Measurements from ENCODE around the gene CASZ1. TPM values are rescaled to one million over a fixed set of nuclear protein-coding genes. Genes with fewer than 3 reads are reported as not detected.

The CASZ1 gene
- total RNA-seq, 4 donors from 2014 or later: 21.9 to 60.2 (median 29.6) TPM

DNA sequence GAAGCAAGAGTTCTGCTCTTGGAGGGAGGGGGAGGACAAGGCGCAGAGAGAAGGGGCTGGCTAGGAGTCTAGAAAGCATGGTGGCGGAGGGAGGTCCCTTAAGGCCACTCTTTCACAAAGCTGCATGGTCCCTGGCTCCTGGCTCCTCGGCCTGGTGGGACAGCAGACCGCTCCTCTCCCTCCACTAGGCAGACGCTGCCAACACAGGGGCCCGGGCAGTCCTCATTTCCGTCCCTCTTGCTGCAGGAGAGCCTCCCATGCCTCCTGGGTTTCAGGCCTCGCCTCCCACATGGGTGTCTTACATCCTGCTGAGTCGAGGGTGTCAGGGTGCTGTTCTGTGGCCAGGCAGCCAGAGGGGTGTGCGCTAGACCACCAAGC lies 108.0 kb downstream of the CASZ1 start:
- no peak for DNase-seq (ENCODE audit: extremely low spot score)
- intact Hi-C loops (cut with DNase I): no loop called here
- 82% methylated on average over 7 of the region's 10 CpGs for WGBS
- Histone ChIP-seq H3K4me1 (peaks cover 95 to 100% (median 99%) of the 10 kb centered on the region in 4 donors), H3K27ac (replicated peaks in 1 of 4) (peak overlapping the region; percentile 79 to 96 (median 90)), H3K36me3 (no peaks in the 10 kb centered on the region), H3K9me3 (no peaks in the 10 kb centered on the region), H3K27me3 (no peaks in the 10 kb centered on the region), H3K4me3 (no peak overlapping the region)
- TF ChIP-seq POLR2AphosphoS5 (IDR thresholded peaks at IDR 0.05) (no peak), POLR2A (IDR thresholded peaks at IDR 0.05; ENCODE audit: low read depth) (no peak), EP300 (IDR thresholded peaks at IDR 0.05) (no peak)
- TF ChIP-seq, protein P1, sequence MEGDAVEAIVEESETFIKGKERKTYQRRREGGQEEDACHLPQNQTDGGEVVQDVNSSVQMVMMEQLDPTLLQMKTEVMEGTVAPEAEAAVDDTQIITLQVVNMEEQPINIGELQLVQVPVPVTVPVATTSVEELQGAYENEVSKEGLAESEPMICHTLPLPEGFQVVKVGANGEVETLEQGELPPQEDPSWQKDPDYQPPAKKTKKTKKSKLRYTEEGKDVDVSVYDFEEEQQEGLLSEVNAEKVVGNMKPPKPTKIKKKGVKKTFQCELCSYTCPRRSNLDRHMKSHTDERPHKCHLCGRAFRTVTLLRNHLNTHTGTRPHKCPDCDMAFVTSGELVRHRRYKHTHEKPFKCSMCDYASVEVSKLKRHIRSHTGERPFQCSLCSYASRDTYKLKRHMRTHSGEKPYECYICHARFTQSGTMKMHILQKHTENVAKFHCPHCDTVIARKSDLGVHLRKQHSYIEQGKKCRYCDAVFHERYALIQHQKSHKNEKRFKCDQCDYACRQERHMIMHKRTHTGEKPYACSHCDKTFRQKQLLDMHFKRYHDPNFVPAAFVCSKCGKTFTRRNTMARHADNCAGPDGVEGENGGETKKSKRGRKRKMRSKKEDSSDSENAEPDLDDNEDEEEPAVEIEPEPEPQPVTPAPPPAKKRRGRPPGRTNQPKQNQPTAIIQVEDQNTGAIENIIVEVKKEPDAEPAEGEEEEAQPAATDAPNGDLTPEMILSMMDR (IDR thresholded peaks at IDR 0.05): no peak

DNA sequence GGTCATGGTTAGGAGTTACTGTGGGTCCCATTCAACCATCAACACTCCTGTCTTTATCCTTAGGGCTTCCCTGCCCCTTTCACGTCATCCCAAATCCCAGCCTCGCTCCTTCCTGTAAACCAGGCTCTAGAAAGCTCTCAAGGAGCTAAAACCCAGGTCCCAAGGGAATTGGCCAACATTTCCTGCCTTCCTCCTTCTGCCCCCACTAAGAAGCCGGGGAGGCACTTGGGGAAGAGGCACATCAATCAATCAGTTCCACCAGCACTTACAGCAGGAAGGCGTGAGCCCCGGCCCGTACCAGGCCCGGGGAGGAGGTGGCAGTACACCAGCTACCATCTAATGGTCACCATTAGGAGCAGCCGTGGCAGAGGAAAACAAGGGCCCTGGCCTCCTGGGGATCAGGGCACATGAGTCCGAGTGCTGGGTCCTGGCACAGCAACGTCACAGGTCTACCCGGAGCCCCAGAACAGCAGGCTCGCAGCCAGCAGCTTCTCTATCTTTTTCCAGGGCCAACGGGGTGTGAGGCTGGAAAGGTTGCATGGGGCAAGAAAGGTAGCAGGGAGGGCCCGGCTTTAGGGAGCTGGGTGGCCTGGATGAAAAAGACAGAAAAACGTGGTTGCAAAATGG lies 108.6 kb downstream of the CASZ1 start:
- intact Hi-C loops (cut with DNase I): no loop called here
- DNase-seq (ENCODE audit: extremely low spot score): no peak
- TF ChIP-seq EP300 (IDR thresholded peaks at IDR 0.05): no peak
- TF ChIP-seq, protein P1 (IDR thresholded peaks at IDR 0.05): no peak
- TF ChIP-seq POLR2AphosphoS5 (IDR thresholded peaks at IDR 0.05): no peak
- TF ChIP-seq POLR2A (IDR thresholded peaks at IDR 0.05; ENCODE audit: low read depth): no peak
- H3K4me1 ChIP-seq: peaks cover 98 to 100% (median 100%) of the 10 kb centered on the region in 4 donors
- no peaks in the 10 kb centered on the region for H3K36me3 ChIP-seq
- no peak overlapping the region for H3K4me3 ChIP-seq
- no peaks in the 10 kb centered on the region for H3K27me3 ChIP-seq
- WGBS: 58% methylated on average over 8 of the region's 15 CpGs
- H3K27ac ChIP-seq (replicated peaks in 1 of 4): peak overlapping the region; percentile 79 to 96 (median 90)
- H3K9me3 ChIP-seq: no peaks in the 10 kb centered on the region

DNA sequence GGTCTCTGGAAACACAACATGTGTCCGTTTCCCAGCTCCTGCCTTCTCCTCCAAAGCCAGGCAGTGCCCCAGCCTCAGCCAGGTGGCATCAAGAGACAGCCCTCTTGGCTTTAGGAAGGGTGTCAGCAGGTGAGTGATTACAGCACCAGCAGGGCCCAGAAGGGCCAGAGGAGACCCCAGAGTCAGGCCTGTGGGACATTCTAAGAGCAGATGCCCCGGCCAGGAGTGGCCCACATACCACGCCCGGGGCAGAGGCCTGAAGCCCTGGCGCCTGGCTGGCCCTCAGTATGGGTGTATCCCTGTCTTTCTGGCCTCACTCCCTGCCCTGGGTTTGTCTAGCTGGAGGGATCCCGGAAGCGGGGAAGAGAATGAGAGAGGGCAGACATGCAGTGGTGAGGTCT lies 109.2 kb downstream of the CASZ1 start:
- TF ChIP-seq EP300 (IDR thresholded peaks at IDR 0.05) (no peak), POLR2A (IDR thresholded peaks at IDR 0.05; ENCODE audit: low read depth) (no peak), POLR2AphosphoS5 (IDR thresholded peaks at IDR 0.05) (no peak)
- TF ChIP-seq, protein P1 (IDR thresholded peaks at IDR 0.05): no peak
- H3K4me3 ChIP-seq: no peak overlapping the region
- no peaks in the 10 kb centered on the region for H3K9me3 ChIP-seq
- peaks cover 98 to 100% (median 100%) of the 10 kb centered on the region in 4 donors for H3K4me1 ChIP-seq
- H3K27me3 ChIP-seq: no peaks in the 10 kb centered on the region
- H3K36me3 ChIP-seq: no peaks in the 10 kb centered on the region
- no peak for DNase-seq (ENCODE audit: extremely low spot score)
- 65% methylated on average over 5 of the region's 7 CpGs for WGBS
- peak overlapping the region; percentile 79 to 96 (median 90) for H3K27ac ChIP-seq (replicated peaks in 1 of 4)
- intact Hi-C loops (cut with DNase I): no loop called here

DNA sequence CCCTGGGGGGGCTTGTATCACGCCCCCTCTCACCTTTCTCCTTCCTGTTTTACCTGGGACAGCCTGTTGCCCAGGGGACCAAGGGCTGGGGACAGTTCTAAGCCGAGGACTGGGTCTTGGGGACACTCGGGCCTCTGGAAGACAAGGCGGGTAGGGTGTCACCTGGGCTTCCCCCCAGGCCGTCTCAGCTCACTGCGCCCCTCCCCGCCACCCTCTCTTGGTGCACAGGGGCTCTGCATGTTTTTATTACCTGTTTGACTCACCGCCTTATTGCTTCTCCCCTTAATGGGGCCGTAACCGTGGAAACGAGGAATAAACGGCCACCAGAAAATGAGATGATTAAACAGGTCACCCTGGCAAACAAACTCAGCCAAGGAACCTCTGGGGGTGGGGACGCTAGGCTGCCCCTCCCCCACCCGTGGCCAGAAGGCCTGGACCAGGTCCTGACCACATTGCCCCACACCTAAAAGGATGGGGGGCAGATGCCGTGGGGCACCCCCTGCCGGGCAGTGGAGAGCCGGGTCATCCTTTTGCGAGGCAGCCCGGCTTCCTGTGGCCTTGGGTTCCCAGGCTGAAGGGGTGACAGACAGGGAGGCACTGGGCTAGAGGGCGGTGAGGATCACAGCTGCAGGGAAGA lies 109.9 kb downstream of the CASZ1 start:
- intact Hi-C loops (cut with DNase I): no loop called here
- 75% methylated on average over 16 of the region's 20 CpGs for WGBS
- TF ChIP-seq POLR2AphosphoS5 (IDR thresholded peaks at IDR 0.05) (no peak), POLR2A (IDR thresholded peaks at IDR 0.05; ENCODE audit: low read depth) (no peak), EP300 (IDR thresholded peaks at IDR 0.05) (no peak)
- TF ChIP-seq, protein P1 (IDR thresholded peaks at IDR 0.05): no peak
- H3K9me3 ChIP-seq: no peaks in the 10 kb centered on the region
- peak overlapping the region in 1 of 4 donors; percentile 2 for H3K4me3 ChIP-seq
- H3K27me3 ChIP-seq: no peaks in the 10 kb centered on the region
- peaks cover 98 to 100% (median 100%) of the 10 kb centered on the region in 4 donors for H3K4me1 ChIP-seq
- H3K27ac ChIP-seq (replicated peaks in 1 of 4): peak overlapping the region; percentile 79 to 96 (median 90)
- H3K36me3 ChIP-seq: no peaks in the 10 kb centered on the region
- DNase-seq (ENCODE audit: extremely low spot score): no peak
